NCI-H345 treated with DMSO at 0.1 percent for 48 hours (cell line): ENCODE measurements around the gene CDKN1C.

ENCODE experiments used
- DNase-seq: peaks from one replicate; lab custom pipeline; 2025; ENCODE audit not compliant: unreplicated experiment; lab: John Stamatoyannopoulos, UW

The CDKN1C gene

GRCh38 chr11:2923446-2924375, 38.1 kb upstream of the CDKN1C start:
- DNase-seq, result no peak

- DNase-seq, result no peak
Measured at GRCh38 chr11:2922655-2923054, 37.1 kb upstream of the CDKN1C start.

- no peak for DNase-seq
Measured at GRCh38 chr11:2921742-2922493, 36.3 kb upstream of the CDKN1C start.

GRCh38 chr11:2921261-2921660, 35.7 kb upstream of the CDKN1C start:
- no peak for DNase-seq

- no peak for DNase-seq
Measured at GRCh38 chr11:2920343-2920742, 34.8 kb upstream of the CDKN1C start.

GRCh38 chr11:2919837-2920236, 34.3 kb upstream of the CDKN1C start:
- no peak for DNase-seq

GRCh38 chr11:2919188-2919587, 33.6 kb upstream of the CDKN1C start:
- DNase-seq, result no peak

- no peak for DNase-seq
Measured at GRCh38 chr11:2917842-2918490, 32.4 kb upstream of the CDKN1C start.

GRCh38 chr11:2916892-2917645, 31.5 kb upstream of the CDKN1C start:
- DNase-seq, result no peak

- DNase-seq, result no peak
Measured at GRCh38 chr11:2916114-2916891, 30.7 kb upstream of the CDKN1C start.

GRCh38 chr11:2915473-2915872, 29.9 kb upstream of the CDKN1C start:
- DNase-seq, result no peak

- DNase-seq, result no peak
Measured at GRCh38 chr11:2914455-2915195, 29.1 kb upstream of the CDKN1C start.

GRCh38 chr11:2913776-2914175, 28.2 kb upstream of the CDKN1C start:
- DNase-seq, result no peak

- DNase-seq, result no peak
Measured at GRCh38 chr11:2913019-2913431, 27.4 kb upstream of the CDKN1C start.

GRCh38 chr11:2912498-2912897, 26.9 kb upstream of the CDKN1C start:
- DNase-seq, result no peak

- DNase-seq, result no peak
Measured at GRCh38 chr11:2911785-2912391, 26.3 kb upstream of the CDKN1C start.

GRCh38 chr11:2911088-2911784, 25.7 kb upstream of the CDKN1C start:
- DNase-seq, result no peak

GRCh38 chr11:2910401-2910955, 24.9 kb upstream of the CDKN1C start:
- no peak for DNase-seq
